K562 (cell line): ENCODE measurements around the gene ABHD5. TPM values are rescaled to one million over a fixed set of nuclear protein-coding genes. Genes with fewer than 3 reads are reported as not detected.

Experiments used
- CAMTA2 ChIP-seq: fragments of 250-450 bp; sonication (Bioruptor Pico); conservative IDR thresholded peaks from 2 replicates; pipeline ENCODE4 v1.5.1; 2022
- CLOCK ChIP-seq: fragments of 250-450 bp; sonication (Bioruptor Pico); IDR thresholded peaks from 2 replicates; pipeline ENCODE4 v1.4.0; 2020; ENCODE audit warnings: mild to moderate bottlenecking, moderate library complexity, borderline replicate concordance
- GTF2A2 ChIP-seq: IDR thresholded peaks from 2 replicates; pipeline ENCODE4 v1.6.1; 2016; ENCODE audit warnings: mild to moderate bottlenecking, missing genetic modification characterization, missing compliant biosample characterization
- NFE2L1 ChIP-seq: fragments of 450-650 bp; IDR thresholded peaks from 2 replicates; pipeline ENCODE4 v1.6.1; 2016; ENCODE audit warnings: missing genetic modification characterization, low read depth, mild to moderate bottlenecking, missing compliant biosample characterization, moderate library complexity, borderline replicate concordance
- NR3C1 ChIP-seq: sonication (generic); formaldehyde crosslinking; IDR thresholded peaks from 2 replicates; pipeline ENCODE4 v1.8.1; 2022; ENCODE audit warnings: missing genetic modification reagents
- RAD51 ChIP-seq: fragments of 450-650 bp; IDR thresholded peaks from 2 replicates; pipeline ENCODE4 v1.7.1; 2016; ENCODE audit warnings: low read depth, mild to moderate bottlenecking, borderline replicate concordance
- TCF15 ChIP-seq: fragments of 250-450 bp; sonication (Bioruptor Pico); IDR thresholded peaks from 2 replicates; pipeline ENCODE4 v1.8.0; 2022; ENCODE audit warnings: moderate library complexity, mild to moderate bottlenecking, inconsistent platforms
- ZFX ChIP-seq: sonication (generic); formaldehyde crosslinking; IDR thresholded peaks from 2 replicates; pipeline ENCODE4 v1.8.0; 2022; ENCODE audit warnings: mild to moderate bottlenecking, missing genetic modification reagents, moderate library complexity
- ZHX1 ChIP-seq: fragments of 150-350 bp; conservative IDR thresholded peaks from 2 replicates; pipeline ENCODE4 v1.6.1; 2014; ENCODE audit warnings: low read length
- ZNF143 ChIP-seq: sonication (generic); formaldehyde crosslinking; IDR thresholded peaks from 2 replicates; pipeline ENCODE4 v1.9.0; 2022; ENCODE audit warnings: mild to moderate bottlenecking, missing genetic modification reagents
- ZNF224 ChIP-seq: sonication (generic); formaldehyde crosslinking; IDR thresholded peaks from 2 replicates; pipeline ENCODE4 v1.8.0; 2022; ENCODE audit warnings: mild to moderate bottlenecking, missing genetic modification reagents
- ZNF785 ChIP-seq: fragments of 250-450 bp; sonication (Bioruptor Pico); IDR thresholded peaks from 2 replicates; pipeline ENCODE4 v1.4.0; 2020; ENCODE audit warnings: mild to moderate bottlenecking
- ZNF830 ChIP-seq: fragments of 250-450 bp; sonication (Bioruptor Pico); IDR thresholded peaks from 2 replicates; pipeline ENCODE4 v1.5.0; 2021; ENCODE audit warnings: mild to moderate bottlenecking
- polyA plus RNA-seq, 8 experiments: library from polyadenylated mRNA; depleted of rRNA in 4 of 8; stranded (reverse) in 5 of 8; unstranded in 3 of 8; fragments of >200 nt; fragmentation: Nextera tagmentation in 2 of 8; fragmentation: Illumina TruSeq in 1 of 8; extraction: Ambion mirVana in 2 of 8; extraction: Trizol in 1 of 8; gene quantifications; 2 replicates each; pipeline versions ENCODE4 v1.2.1 to v1.2.3, GENCODE V29; 2011 to 2014; ENCODE audit warnings: inconsistent platforms in 1 of 8, missing spikeins in 1 of 8
- total RNA-seq, 7 experiments: library from RNA; depleted of rRNA in 6 of 7; stranded (reverse); fragments of >200 nt in 6 of 7; fragmentation: Illumina TruSeq in 2 of 7; extraction: Trizol in 2 of 7; gene quantifications; 2 replicates each; pipeline versions ENCODE4 v1.2.1 to v1.2.3, GENCODE V29; 2011 to 2021; ENCODE audit warnings: low replicate concordance in 1 of 7
- TF ChIP-seq, protein P1 (sequence below), 2 experiments: fragments of 450-650 bp; IDR thresholded peaks; 2 replicates each; pipeline ENCODE4 v1.6.1; 2016; ENCODE audit warnings: mild to moderate bottlenecking in 2 of 2, borderline replicate concordance in 1 of 2, low read depth in 1 of 2, moderate library complexity in 1 of 2

Gene ABHD5
- total and polyA plus RNA-seq, 9 of the 15 experiments (the other 6 are each of a cell fraction or from before 2014, with no cell fraction given) = 27.8 to 61.7 (median 39.9) TPM

DNA sequence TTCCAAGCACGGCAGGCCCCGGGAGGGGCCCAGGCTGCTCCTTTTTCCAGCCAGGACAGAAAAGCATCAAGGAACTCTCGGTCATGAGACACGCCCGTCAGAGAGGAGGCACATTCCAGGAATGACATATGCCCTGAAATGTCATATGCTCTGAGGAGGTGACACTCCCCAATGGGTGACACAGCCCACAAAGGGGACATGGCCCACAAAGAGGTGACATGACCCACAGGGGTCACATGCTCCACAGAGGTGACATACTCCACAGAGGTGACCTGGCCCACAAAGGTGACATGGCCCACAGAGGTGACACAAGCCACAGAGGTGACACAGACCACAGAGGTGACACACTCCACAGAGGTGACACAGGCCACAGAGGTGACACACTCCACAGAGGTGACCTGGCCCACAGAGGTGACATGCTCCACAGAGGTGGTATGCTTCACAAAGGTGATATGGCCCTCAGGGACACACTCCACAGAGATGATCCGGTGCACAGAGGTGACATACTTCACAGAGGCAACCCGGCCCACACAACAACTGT, 79.2 kb downstream of the ABHD5 start (continued):
- TF ChIP-seq, protein P1, sequence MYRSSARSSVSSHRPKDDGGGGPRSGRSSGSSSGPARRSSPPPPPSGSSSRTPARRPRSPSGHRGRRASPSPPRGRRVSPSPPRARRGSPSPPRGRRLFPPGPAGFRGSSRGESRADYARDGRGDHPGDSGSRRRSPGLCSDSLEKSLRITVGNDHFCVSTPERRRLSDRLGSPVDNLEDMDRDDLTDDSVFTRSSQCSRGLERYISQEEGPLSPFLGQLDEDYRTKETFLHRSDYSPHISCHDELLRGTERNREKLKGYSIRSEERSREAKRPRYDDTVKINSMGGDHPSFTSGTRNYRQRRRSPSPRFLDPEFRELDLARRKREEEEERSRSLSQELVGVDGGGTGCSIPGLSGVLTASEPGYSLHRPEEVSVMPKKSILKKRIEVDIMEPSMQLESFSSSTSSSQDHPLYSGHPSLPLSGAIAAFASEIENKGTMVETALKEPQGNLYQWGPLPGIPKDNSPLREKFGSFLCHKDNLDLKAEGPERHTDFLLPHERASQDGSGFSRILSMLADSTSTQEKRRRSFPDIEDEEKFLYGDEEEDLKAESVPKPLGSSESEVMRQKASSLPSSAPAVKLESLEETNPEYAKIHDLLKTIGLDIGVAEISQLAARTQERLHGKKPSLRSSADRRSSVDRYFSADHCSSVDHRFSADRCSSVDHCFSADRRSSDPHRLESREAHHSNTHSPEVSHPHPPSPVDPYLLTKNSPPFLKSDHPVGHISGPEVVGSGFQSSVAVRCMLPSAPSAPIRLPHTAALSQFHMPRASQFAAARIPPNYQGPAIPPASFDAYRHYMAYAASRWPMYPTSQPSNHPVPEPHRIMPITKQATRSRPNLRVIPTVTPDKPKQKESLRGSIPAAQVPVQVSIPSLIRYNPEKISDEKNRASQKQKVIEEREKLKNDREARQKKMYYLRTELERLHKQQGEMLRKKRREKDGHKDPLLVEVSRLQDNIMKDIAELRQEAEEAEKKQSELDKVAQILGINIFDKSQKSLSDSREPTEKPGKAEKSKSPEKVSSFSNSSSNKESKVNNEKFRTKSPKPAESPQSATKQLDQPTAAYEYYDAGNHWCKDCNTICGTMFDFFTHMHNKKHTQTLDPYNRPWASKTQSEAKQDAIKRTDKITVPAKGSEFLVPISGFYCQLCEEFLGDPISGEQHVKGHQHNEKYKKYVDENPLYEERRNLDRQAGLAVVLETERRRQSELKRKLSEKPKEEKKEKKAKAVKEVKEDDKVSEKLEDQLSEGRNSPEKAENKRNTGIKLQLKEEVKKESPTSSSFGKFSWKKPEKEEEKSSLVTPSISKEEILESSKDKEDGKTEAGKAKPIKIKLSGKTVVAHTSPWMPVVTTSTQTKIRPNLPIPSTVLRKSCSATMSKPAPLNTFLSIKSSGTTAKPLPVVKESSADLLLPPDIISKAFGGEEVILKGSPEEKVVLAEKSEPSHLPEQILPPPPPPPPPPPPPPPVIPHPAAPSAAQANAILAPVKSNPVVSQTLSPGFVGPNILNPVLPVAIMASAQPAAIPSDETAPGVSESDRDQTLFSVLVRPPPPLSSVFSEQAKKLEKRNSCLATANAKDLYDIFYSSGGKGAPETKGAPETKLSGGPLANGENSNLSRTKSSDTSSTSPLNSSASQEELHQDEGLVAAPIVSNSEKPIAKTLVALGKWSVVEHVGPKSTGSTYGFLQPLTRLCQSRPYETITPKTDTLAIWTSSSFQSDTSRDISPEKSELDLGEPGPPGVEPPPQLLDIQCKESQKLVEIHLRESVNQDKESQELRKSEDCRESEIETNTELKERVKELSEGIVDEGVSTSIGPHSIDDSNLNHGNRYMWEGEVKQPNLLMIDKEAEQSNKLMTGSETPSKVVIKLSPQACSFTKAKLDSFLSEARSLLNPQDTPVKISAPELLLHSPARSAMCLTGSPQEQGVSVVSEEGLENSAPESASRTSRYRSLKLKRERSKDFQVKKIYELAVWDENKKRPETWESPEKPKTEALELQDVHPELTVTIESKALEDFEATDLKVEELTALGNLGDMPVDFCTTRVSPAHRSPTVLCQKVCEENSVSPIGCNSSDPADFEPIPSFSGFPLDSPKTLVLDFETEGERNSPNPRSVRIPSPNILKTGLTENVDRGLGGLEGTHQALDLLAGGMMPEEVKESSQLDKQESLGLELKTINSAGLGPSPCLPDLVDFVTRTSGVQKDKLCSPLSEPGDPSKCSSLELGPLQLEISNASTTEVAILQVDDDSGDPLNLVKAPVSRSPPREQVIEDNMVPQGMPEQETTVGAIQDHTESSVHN (IDR thresholded peaks at IDR 0.05; ENCODE audit: borderline replicate concordance in 1 of 2, low read depth in 1 of 2) = peak in 1 of 2 experiments; percentile 52; a peak in 1 of 4 replicates
- no peak for TF ChIP-seq CLOCK
- TF ChIP-seq ZFX (CRISPR knock-in tag) = no peak; the same call in 1 of the 2 replicates
- peak; percentile 35; the same call in 1 of the 2 replicates for TF ChIP-seq RAD51
- TF ChIP-seq GTF2A2 (tag) = no peak
- no peak for TF ChIP-seq ZNF224 (CRISPR knock-in tag)
- TF ChIP-seq ZNF785 (CRISPR knock-in tag) = no peak
- TF ChIP-seq CAMTA2 (CRISPR knock-in tag) = no peak
- TF ChIP-seq ZNF143 = no peak
- TF ChIP-seq NR3C1 (CRISPR knock-in tag) = no peak
- TF ChIP-seq TCF15 (CRISPR knock-in tag) = 0 out of 2 replicates have a peak, but pooled peaks have one; percentile 55
- no peak for TF ChIP-seq NFE2L1 (tag)
- no peak for TF ChIP-seq ZHX1
- no peak for TF ChIP-seq ZNF830 (CRISPR knock-in tag)
